Endometrial microvascular endothelial cells (primary cell): ENCODE data around the gene YIPF5. TPM values are rescaled to one million over a fixed set of nuclear protein-coding genes. Genes with fewer than 3 reads are reported as not detected.

ENCODE experiments used
- in situ Hi-C: cut with HindIII; loops from 2 replicates; pipeline ENCODE4 v1.10.0; 2017; ENCODE audit warnings: low sequenced_read_pairs, low pct_unique_long_range_greater_than_20kb; ENCODE audit errors: inconsistent ontology term
- total RNA-seq: library from RNA; depleted of rRNA; stranded (reverse); fragments of >200 nt; gene quantifications from one replicate; pipeline ENCODE4 v1.2.3, GENCODE V29; 2015; ENCODE audit errors: inconsistent ontology term

YIPF5 gene
- total RNA-seq, 1 donor from 2014 or later = 77.9 TPM

DNA sequence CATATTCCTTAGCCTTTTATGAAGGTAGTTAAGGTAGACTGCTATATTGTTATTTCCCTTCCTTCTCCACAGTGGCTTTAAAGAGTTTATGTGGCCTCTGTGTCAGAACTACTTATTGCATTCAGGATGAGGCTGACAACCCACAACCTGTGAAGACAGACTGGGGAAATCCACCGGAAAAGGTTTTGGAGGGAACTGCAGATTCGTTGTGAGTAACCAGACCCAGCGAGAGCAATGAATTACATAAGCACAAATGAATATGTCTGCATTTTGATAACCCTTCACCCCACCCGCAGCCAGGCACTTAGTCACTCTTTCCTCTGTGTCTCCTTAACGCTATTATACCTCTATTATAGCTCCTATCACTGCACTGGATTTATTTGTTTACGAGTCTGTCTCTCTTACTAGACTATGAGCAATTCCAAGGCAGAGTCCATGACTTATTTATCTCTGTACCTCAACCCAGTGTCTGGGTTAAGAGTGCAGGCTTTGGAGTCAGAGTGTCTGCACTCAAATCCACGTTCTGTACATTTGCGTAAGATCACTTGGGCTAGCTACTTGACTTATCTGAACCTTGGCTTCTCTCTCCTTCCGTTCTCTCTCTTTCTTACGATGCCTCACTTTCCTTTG, 19.5 kb upstream of the YIPF5 start:
- in situ Hi-C loops = no loop called here

DNA sequence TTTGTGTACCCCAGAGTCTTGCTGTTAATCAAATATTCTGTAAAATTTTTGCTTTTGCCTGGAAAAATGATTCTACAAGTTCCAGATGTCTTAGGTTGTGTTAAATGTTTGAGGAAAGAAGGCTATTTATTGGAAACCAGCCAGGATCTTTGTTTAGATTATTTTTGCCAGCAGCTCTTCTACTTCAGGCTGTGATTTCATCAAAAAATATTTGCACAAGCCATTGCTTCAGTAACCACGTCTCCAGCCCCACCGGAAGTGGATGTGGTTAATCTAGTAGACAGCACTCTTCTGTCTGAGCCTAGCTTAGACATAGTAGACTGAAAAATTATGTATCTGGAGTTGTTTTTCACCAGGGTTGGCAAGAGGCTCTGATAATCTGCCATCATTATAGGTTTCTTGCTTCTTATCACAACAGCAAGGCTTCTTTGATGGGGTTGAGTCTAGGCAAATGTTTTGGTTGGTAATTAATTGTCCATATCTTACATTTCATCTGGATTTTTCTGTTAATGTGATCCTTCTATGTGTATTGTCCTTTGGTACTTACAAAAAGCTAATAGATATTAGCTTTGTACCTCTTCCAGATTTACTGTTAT, 17.3 kb upstream of the YIPF5 start:
- in situ Hi-C loops = no loop called here

DNA sequence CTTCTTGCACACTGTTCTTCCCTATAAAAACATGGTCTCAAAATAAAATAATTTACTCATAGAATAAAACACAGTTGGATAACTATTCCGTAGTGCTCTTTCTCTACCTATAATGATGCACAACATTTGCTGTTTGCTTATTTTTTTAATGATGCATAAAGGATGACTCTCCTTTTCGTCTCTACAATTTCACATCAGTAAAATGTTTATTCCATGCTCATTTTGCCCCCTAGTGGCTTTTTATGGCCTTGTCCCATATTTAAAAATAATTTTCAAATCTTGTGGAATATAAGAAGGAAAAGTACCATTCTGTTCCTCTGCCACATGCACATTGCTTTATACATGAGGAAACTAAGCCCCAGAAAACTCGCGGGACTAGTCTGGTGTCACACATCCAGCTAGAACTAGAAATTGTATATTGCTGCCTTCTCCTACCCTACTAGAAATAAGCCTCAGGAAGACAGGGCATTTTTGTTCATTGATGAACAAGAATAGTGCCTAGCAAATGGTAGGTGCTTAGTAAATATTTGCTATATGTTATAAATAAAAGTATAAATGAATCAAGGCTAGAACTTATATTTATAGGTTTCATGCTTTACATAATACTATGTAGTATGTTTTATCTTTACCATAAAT, 12.9 kb upstream of the YIPF5 start:
- in situ Hi-C loops = no loop called here

DNA sequence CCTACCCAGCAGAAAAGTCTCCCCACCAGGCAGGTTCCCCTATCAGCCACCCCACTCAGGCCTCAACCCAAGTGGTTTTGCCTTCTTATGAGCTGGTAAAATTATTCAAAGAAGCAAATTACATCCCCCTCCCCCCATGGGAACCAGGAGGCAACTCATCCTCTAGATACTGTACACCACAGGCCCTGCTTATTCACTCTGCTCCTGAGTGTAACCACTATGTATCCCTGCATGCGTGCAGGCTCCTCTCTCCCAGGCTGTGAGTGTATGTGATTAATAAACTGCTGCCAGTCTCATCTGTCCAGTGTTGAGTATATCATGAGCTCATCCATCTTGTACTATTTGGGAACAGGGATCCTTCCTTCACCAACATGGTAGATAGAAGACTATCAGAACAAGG, 8.8 kb upstream of the YIPF5 start:
- in situ Hi-C loops = no loop called here

DNA sequence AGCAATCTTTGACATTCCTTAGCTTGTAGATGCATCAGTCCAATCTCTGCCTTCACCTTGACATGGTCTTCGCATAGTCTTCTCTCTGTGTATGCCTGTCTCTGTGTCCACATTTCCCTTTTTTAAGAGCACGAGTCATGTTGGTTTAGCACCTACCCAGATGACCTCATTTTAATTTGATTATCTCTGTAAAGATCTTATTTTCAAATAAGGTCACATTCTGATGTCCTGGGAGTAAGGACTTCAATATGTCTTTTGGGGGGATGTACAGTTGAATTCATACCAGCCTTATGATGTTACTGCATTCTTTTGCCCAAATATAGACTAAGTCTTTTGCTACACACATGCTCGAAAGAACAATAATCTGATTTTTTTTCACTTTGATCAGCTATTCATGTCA, 7.1 kb upstream of the YIPF5 start:
- in situ Hi-C loops = no loop called here

DNA sequence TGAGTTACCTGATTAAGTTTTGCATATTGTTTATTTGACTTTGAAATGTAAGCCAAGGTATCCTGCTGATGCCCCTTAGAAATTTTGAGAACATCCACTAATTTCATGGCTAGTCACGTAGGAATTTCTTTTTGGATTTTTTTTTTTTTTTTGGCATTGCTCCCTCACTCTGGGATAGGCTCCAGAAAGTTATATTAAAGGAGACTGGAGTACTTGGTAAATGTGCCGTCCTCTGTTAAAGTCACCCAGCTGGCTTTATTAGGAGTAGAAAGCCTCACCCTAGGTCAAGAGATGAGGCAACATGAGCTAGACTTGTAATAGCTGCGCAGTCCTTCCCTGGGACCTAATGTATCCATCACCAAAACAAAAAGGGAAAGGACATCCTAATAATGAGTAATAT, 3.3 kb upstream of the YIPF5 start:
- in situ Hi-C loops = no loop called here

DNA sequence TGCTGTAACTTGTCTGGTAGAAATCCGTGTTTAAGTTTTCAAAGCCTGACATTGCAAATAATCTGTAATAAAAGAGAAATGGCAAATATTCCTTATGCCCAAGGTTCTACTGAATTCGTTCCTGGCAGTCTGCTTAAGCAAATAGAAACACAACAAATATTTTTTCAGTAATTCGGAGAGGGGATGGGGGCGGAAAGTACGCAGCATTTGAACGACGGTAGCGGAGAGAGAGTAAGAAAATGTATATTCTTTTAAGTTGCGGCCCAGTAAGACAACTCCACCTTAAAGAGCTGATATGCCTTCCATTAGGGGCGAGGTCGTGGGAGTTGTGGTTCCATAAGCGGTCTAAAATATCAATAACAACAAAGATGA, 569 bp downstream of the YIPF5 start:
- in situ Hi-C loops = no loop called here

DNA sequence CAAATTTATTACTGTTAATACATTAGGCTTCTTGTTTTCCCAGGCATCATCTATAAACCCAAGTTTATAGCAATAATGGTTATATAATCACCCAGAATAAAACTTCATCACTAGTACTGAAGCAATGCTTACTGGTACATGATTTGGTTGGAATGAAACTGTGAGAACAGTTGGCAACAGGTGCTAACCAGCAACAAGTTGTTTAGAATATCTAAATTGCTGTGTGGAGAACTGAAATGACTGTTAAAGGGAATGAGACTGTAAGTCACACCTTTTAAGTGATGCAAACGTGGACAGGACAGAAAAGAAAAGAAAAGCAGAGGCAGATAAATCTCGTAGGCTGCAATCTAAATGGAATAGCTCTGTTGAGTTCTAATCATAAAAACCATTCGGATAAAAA, 2.5 kb downstream of the YIPF5 start:
- in situ Hi-C loops = no loop called here

DNA sequence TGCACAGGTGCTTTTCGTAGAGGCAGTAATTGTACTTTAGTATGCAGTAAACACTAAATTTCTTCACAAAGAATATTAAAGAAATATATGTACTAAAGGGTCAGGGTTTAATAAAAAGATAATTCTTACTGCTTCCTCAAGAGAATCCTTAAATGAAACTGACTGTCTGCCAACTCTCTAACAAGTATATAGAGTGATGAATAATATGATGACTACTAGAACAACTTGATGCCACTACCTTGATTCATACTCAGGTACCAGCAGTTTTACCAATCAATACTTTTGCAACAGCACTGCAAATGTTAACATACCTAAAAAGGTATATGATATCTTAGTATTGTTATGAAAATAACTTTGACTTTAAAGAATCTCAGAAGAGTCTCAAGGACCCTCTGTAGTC, 3.8 kb downstream of the YIPF5 start:
- in situ Hi-C loops = no loop called here

DNA sequence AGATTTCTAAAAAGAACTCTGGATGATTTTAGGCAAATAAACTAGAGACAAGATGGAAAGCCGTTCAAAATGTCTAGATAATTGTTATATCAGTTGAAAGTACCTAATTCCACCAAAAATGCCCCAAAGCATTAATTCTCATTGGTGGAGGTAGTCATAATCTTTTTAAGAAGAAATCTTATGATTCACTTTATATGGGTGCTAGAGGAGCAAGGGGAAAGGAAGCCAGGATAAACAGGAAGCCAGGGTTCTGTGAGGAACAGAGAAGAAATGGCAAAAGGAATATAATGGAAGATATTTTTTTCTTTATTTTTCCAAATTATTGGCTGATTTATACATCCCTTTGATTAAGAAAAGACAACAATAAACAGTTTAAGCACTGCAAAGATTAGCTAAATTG, 7.8 kb downstream of the YIPF5 start:
- in situ Hi-C loops = no loop called here

DNA sequence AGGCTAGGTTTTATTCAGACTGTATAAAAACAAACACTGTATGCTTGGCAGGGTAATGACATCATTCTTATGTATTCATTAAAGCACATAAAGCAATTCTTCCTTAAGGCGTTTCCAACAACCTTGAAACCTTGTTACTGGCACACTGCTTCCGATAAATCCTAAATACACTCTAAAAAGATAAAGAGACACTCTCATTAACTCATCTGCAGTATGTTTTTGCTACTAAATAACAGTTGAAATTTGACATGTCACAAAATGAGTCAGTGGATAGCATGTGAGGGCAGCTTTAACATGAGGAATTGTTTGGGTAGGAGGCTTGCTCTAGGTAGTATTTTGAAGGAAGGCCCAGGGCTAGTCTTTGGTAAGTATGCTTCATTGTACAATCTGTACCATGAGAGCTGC, 13.7 kb downstream of the YIPF5 start:
- in situ Hi-C loops = no loop called here

DNA sequence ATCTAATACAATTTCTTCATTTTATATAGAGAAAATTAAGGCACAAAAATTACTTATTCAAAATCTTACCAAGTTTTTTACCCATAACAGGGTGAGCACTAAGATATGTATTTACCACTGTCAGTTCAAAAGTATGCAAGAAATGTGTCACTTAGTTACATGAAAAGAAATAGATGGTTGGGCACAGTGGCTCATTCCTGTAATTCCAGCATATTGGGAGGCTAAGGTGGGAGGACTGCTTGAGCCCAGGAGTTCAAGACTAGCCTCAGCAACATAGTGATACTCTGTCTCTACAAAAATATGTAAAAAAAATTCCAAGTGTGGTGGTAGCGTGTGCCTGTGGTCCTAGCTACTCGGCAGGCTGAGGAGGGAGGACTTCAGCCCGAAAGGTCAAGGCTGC, 19.4 kb downstream of the YIPF5 start:
- in situ Hi-C loops = no loop called here

DNA sequence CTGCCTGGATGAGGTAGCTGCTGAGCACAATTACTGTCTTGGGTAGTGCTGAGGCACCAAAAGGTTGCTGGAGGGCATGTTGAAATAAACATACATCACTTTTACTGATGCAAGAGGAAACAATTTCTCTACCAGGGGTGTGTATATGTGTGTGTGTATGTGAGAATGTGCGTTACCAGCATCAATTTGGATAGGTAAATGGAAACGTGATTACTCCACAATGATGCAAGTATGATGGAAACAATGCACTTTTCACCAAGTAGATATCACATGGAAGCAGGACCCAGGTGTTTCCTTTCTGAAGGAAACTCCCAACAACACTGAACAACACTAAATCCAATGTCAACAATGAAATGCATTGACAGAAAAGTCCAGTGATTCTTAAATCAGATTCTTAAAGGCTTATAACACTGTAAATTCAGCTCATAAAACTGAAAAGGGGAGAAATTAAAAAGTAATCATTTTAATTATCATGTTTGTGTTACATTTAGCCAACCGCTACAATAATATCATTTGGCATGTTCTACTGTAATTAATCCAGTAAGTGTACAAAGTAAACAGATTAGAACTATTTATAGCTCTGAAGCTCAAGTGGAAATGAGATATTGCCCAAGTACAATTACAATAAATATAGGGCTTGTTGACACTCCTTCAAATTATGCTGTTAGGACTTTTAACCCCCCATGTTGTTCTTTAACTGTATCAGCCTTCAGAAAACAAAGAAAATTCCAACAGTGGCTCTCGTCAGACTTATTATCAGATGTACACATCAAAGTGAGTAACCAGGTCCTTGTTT, 25.3 kb downstream of the YIPF5 start:
- in situ Hi-C loops = no loop called here

DNA sequence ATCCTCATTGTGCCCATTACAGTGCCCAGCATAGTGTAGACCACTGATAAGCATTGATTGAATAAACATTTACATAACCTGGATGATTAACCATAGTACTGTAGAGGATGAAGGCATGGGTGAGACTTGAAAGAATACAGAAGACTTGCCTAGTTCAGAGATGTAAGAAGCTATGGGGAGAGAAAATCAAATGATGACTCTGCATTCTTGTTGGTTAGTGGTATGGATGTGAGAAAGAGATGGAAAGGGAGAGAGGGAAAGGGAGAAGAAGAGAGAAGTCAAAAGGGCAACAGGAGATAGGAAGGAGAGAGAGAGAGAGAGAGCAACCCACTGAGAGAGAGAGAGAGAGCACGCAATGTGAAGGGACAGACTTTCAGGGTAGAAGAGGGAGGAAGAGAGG, 26.8 kb downstream of the YIPF5 start:
- in situ Hi-C loops = no loop called here

DNA sequence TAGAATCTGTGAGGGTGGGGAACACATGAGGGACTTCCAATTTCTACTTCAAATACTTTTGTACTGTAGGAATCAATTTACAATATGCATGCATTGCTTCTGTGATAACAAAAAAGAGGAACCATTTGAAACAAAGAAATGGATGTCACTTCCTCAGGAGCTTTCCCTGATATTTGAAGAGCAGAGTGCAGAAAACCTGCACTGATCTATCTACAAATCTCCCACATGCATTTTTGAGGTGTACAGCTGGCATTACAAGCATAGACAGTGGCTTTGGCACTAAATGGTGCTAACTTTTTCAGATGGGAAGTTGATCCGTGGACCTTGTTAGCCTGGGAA, 27.7 kb downstream of the YIPF5 start:
- in situ Hi-C loops = no loop called here

DNA sequence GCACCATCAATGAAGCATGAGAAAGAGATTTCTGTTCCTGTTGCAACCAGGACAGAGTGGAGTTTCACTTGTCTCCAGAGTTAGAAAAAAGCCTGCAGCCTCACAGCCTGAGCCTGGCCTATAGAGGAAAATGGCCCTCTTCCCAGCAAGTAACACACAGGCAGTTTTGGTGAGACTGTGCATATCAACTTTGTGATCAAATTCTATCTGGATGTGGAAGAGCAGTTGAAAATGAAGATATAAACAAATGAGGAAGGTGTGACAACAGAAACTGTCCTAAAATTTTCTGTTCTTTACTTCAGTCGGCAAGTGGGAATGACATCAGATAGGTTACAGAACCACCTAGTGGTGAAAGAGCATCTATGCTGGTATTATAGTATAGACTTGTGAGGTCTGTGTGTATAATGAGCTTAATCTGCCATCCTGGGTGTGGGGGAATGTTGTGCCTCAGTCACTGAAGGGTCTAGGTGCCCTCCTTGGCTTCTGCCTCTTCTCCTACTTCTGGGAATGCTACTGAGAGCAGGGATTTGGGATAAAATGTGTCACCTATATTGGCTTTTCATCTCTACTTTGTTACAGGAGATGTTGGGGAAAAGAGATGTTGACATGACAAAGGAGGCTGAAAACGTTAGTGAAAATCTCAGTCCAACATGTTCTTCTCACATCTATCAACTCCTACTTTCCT, 28.2 kb downstream of the YIPF5 start:
- in situ Hi-C loops = no loop called here

DNA sequence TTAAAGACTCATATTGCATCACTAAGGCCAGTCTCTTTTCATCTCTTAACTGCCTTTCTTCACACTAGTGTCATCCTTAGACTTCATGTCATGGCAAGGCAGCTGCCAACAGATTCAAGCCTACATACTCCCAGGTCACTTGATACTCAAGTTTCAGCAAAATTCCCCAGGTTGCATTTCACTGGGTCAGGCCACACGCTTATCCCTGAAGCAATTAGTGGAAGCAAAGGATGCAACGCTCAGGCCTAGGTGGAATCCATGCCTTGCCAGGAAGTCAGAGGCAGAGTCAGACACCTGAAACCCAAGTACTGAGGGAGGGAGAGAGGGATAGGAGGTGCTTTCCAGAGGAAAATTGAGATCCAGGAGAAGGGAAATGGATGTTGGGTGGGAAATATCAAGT, 28.9 kb downstream of the YIPF5 start:
- in situ Hi-C loops = no loop called here

DNA sequence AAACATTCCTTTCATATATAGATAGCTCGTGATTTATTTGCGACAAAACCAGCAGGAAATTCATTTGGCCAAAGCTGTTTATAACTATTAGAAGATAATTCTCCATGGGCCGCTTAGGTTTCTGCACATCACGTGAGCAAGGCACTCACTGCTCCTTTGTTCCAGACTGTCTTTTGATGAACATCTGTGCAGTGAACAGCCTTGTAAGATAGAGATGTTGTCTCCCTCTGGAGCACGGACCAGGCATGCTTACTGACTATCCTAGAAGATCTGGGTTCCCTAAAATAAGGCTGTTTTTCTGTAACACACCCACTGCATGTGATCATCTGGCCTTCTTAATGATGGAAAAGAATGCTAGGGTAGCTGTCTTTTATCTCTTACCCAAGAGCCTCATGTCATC, 30.9 kb downstream of the YIPF5 start:
- in situ Hi-C loops = no loop called here

DNA sequence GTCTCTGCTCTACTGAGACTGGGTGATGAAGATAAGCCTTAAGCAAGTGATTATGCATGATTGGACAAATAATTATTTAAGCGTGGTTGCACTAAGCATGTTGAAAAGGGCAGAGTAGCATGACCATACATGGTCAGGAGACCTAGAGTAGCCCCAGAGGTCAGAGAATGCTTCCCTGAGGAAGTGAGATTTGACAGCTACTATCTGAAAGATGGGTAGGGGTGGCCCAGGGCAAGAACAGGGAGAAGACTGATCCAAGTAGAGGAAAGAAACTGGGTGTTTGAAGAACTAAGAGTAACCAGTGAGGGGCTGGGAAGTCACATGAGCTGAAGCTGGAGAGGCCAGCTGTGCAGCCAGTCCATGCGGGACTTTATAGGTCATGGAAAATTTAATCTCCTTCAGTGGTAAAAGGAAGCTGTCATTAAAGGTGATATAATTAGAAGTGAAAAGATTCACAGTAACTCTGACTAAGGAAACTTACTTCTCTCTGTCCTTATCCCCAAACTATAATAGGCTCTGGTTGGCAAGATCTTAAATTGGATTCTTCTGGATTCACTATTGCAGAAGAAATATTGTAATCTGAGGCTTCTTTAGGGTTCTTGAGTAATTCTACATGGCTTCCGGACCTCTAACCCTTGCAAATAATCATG, 35.2 kb downstream of the YIPF5 start:
- in situ Hi-C loops = no loop called here
